HG02798 (cell line): ENCODE data around the gene FAM72B.
"Not testable (repeated sequence)": the region's sequence is repeated elsewhere in the genome, so short reads cannot be mapped to it uniquely, and the experiment has no call there.

Source experiments
- ATAC-seq: cut with Tn5 transposase; IDR thresholded peaks from one replicate; pipeline ENCODE4 v1.9.1; 2021; ENCODE audit warnings: mild to moderate bottlenecking; ENCODE audit not compliant: unreplicated experiment, poor library complexity

FAM72B gene

DNA sequence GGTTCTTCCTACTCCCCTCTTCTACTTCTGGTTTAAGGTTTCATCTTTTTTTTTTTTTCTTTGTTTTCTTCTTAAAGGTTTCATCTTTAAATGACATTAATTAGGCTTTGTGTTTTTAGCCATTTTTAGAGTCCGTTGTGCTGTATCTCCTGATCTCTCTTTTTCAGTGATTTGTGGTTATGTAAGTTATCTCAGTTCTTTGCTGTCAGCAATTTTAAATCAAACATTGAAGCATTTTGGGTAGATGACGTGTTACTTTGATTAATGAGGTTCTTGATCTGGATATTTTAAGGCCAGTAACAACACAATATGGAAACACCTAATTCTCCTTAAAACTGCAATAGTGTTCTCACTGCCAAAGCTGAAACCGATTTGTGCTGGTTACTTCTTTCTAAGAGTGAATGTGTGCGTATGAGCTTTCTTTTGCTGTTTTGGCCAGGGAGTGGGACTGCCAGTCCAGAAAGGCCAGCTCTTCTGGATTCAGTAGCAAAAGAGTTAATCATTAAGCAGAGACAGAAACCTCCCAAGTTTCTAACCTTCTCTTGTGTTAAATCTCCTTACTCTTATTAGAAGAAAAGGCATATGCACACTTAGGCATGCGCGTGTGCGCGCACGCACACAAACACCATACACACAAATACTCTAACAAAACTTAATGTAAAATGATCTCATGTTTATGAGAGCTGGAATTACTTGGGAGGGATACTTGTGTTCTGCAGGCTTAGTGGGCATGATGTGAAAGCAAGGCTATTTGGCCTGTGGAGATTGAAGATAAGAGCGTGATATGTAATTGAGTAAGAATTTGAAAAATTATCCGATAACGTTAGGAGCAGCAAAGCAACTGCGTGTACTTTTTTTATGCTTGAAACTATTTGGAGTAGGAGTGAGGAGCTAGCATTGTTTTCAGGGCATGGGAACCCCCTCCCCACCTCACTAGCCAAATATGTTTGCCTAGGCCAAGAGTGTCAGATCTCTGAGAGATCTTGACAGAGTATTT, 17.1 kb upstream of the FAM72B start:
- ATAC-seq: not testable (repeated sequence)

DNA sequence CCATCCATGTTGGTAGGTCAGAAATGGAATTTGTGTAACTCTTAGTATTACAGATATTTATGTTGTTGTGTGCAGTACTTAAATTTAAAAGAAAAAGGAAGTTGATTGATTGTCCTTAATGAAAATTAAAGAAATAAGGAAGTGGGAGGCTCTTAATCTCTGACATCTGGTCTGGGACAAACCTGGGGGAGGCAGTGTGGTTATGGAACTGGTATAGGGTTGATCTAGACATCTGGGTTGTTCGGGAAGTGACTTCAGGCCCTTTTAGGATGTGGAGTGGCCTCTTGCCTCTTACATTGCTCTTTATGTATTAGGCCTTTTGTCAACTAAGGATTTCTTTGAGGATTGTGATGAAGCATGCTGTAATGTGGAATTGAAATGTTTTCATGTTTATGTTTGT, 16.1 kb upstream of the FAM72B start:
- ATAC-seq: not testable (repeated sequence)

DNA sequence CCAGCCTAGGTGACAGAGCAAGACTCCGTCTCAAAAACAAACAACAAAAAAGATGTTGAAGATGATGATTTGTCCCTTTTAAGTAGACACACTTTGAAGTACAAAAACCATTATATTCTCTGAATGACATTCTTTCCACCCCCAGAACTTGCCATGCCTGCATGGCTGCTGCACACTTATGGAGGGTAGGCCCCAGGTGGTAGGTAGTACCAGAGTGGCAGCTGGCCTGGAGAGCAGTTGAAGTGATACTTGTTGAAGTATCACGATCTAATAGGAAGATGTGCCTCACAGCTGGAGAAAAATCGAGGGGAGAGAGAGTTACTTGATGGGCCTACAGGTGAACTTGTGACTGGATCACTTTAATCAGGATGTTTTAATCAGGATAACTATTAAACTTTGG, 15.6 kb upstream of the FAM72B start:
- ATAC-seq: not testable (repeated sequence)

- ATAC-seq: not testable (repeated sequence)
Measured at GRCh38 chr1:121197095-121197882, 13.1 kb upstream of the FAM72B start.

- ATAC-seq: not testable (repeated sequence)
Measured at GRCh38 chr1:121192512-121192911, 8.4 kb upstream of the FAM72B start.

- ATAC-seq: not testable (repeated sequence)
Measured at GRCh38 chr1:121187914-121188313, 3.8 kb upstream of the FAM72B start.

GRCh38 chr1:121186191-121186590, 2.1 kb upstream of the FAM72B start:
- not testable (repeated sequence) for ATAC-seq

GRCh38 chr1:121185140-121185708, 1.1 kb upstream of the FAM72B start:
- ATAC-seq: not testable (repeated sequence)

DNA sequence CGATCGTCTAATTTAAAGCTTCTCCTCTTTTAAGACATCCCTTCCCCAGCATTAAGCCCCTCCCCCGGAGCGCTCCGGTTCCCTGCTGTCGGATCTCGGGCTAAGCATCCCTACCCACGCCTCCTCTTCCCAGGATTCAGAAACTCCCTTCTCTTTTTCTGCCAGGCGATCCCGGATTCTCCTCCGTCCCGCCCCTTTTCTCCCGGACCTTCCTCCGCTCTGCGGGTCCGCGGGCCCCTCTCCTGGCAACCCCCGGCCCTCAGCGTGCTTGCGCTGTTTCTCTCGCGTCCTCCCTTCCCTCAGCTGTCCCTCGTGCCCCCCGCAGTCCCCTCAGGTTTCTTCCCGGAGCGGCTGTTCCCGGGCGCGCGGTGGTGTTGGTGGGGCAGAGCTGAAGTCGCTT, 273 bp downstream of the FAM72B start:
- ATAC-seq: not testable (repeated sequence)

DNA sequence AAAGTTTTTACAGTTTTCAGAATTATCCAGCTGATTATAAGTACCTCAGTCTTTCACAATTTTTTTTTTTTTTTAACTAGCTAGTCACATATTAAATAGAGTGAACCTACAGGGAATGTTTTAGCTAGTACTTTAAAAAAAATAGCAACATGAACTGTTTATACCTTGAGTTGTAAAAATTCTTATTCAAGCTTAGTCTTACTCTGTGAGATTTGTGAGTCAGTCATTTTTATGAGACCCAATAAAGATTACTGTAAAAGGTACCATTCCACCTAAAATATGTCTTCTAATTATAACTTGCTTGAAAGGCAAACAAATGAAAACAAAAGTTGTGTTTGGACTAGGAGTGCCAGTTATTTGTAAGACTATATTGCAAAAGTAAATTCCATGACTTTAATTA, 5.9 kb downstream of the FAM72B start:
- not testable (repeated sequence) for ATAC-seq

DNA sequence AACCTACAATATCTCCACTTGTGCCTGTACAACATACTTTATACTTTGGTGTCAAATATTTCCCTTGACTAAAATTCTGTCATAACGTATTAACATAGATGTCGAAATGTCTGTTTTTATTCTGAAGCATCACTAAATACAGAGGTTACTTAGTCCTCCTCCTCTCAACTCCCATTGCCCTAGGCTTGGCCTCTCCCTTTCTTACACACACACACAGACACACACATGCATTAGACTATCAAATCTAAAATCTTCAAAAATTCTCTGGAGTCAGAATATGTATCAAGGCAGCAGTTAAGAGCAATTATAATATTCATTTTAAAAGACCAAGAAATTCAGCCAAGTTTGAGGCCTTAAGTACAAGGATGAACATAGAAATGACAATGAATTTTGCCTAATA, 7.5 kb downstream of the FAM72B start:
- not testable (repeated sequence) for ATAC-seq

DNA sequence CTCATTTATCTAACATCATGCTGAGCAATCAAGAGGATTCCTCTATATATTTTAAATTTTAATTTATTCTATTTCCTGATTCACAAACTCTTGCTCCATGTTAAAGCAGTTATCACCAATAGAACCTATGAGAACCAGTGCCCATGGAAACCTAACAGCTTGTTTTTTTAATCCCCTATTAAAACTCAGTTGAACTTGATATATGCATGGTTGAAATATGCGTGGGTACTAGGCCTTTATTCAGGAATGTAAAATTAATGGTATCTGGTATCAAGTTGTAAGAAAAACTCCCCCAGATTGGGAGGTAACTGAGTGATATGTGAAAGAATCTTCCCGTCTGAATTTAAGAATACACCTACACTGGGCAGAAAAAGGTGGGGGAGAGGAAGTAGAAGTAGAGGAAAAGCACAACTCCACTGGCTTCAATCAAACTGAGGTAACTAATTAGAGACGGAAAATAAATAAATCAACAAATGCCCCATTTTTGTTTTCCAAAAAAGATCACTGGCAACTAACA, 15.9 kb downstream of the FAM72B start:
- ATAC-seq: not testable (repeated sequence)

DNA sequence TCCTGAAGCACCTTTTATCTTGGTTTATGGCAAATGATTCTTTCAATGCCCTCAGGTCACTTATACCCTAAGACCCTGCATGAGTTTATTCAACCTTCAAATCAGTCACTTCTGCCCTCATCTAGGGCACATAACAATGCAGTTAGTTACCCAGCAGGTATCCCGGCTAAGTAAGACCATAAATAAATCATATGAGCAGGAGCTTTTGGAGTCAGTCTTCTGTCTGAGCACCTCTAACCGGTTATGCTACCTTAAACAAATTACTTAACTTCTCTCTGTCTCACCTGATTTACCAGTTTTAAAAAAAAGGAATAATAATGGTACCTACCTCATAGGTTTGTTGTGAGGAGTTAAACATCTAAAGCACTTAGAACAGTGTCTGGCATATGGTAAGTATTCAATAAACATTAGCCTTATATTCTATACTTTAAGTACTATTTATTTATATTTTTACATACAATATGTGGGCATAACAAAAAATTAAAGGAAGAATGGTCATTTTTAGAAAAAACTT, 16.9 kb downstream of the FAM72B start:
- not testable (repeated sequence) for ATAC-seq

DNA sequence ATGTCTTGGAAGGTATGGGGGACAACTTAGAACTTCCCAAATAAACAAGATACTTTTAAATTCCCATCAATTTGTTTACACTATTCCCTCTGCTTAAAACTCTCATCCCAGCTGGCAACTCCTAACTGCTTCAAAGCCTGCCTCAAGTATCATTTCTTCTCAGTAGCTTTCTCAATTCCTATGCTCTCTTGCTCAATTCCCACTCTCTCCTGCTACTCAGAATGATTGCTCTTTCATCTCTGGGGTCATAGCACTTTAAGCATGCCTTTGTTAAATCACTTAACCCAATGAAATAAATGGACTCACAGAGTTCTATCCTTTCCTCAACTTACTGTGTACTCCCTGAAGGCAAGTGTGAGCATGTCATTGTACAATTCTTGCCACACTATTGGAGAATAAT, 18.8 kb downstream of the FAM72B start:
- ATAC-seq: not testable (repeated sequence)

- not testable (repeated sequence) for ATAC-seq
Measured at GRCh38 chr1:121163850-121164757, 20.0 kb downstream of the FAM72B start.

GRCh38 chr1:121161199-121161901, 22.8 kb downstream of the FAM72B start:
- ATAC-seq: not testable (repeated sequence)

- ATAC-seq: not testable (repeated sequence)
Measured at GRCh38 chr1:121160118-121160517, 24.0 kb downstream of the FAM72B start.

GRCh38 chr1:121157609-121158008, 26.5 kb downstream of the FAM72B start:
- ATAC-seq: not testable (repeated sequence)
